HEK293 (cell line): ENCODE measurements around the gene BTBD7.

ENCODE experiments used
- KLF16 ChIP-seq: fragments of 450-650 bp; formaldehyde crosslinking; IDR thresholded peaks from 2 replicates; pipeline ENCODE4 v1.5.1; 2017; ENCODE audit warnings: missing biosample characterization, missing genetic modification characterization
- PRDM1 ChIP-seq: fragments of 450-650 bp; formaldehyde crosslinking; IDR thresholded peaks from 2 replicates; pipeline ENCODE4; 2016; ENCODE audit warnings: missing biosample characterization, missing genetic modification characterization
- REPIN1 ChIP-seq: fragments of 450-650 bp; formaldehyde crosslinking; IDR thresholded peaks from 2 replicates; pipeline ENCODE4 v1.5.1; 2017; ENCODE audit warnings: missing biosample characterization, missing genetic modification characterization, low read depth
- SALL2 ChIP-seq: fragments of 450-650 bp; formaldehyde crosslinking; IDR thresholded peaks from 2 replicates; pipeline ENCODE4 v1.5.0; 2017; ENCODE audit warnings: missing biosample characterization, mild to moderate bottlenecking, missing genetic modification characterization, borderline replicate concordance
- SCRT1 ChIP-seq: fragments of 450-650 bp; formaldehyde crosslinking; IDR thresholded peaks from 2 replicates; pipeline ENCODE4 v1.5.1; 2016; ENCODE audit warnings: missing biosample characterization, missing genetic modification characterization, borderline replicate concordance
- TRIM28 ChIP-seq: IDR thresholded peaks from 2 replicates; pipeline ENCODE4 v1.6.1; 2011; ENCODE audit warnings: low read length, control low read depth, borderline replicate concordance
- ZNF302 ChIP-seq: fragments of 450-650 bp; formaldehyde crosslinking; IDR thresholded peaks from 2 replicates; pipeline ENCODE4 v1.5.1; 2016; ENCODE audit warnings: missing biosample characterization, missing genetic modification characterization, low read depth
- ZNF423 ChIP-seq: fragments of 450-650 bp; formaldehyde crosslinking; IDR thresholded peaks from 2 replicates; pipeline ENCODE4 v1.5.1; 2016; ENCODE audit warnings: missing biosample characterization, missing genetic modification characterization
- ZNF501 ChIP-seq: fragments of 450-650 bp; formaldehyde crosslinking; IDR thresholded peaks from 2 replicates; pipeline ENCODE4 v1.5.1; 2016; ENCODE audit warnings: missing biosample characterization, missing genetic modification characterization
- ZNF510 ChIP-seq: fragments of 450-650 bp; formaldehyde crosslinking; IDR thresholded peaks from 2 replicates; pipeline ENCODE4 v1.5.1; 2018; ENCODE audit warnings: mild to moderate bottlenecking, missing genetic modification characterization, missing biosample characterization; ENCODE audit not compliant: insufficient replicate concordance
- ZNF548 ChIP-seq: fragments of 450-650 bp; formaldehyde crosslinking; IDR thresholded peaks from 2 replicates; pipeline ENCODE4 v1.5.1; 2016; ENCODE audit warnings: missing biosample characterization, missing genetic modification characterization
- TF ChIP-seq, protein P1 (sequence below): fragments of 450-650 bp; formaldehyde crosslinking; IDR thresholded peaks from 2 replicates; pipeline ENCODE4 v1.5.1; 2016; ENCODE audit warnings: missing biosample characterization, missing genetic modification characterization

GRCh38 chr14:93266127-93266526 lies 66.7 kb downstream of the BTBD7 start:
- TF ChIP-seq, protein P1, sequence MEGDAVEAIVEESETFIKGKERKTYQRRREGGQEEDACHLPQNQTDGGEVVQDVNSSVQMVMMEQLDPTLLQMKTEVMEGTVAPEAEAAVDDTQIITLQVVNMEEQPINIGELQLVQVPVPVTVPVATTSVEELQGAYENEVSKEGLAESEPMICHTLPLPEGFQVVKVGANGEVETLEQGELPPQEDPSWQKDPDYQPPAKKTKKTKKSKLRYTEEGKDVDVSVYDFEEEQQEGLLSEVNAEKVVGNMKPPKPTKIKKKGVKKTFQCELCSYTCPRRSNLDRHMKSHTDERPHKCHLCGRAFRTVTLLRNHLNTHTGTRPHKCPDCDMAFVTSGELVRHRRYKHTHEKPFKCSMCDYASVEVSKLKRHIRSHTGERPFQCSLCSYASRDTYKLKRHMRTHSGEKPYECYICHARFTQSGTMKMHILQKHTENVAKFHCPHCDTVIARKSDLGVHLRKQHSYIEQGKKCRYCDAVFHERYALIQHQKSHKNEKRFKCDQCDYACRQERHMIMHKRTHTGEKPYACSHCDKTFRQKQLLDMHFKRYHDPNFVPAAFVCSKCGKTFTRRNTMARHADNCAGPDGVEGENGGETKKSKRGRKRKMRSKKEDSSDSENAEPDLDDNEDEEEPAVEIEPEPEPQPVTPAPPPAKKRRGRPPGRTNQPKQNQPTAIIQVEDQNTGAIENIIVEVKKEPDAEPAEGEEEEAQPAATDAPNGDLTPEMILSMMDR (tag by site-specific recombination) = no peak
- no peak for TF ChIP-seq ZNF302 (tag by site-specific recombination)
- TF ChIP-seq PRDM1 (tag by site-specific recombination) = no peak
- TF ChIP-seq REPIN1 (tag by site-specific recombination) = no peak
- TF ChIP-seq ZNF548 = no peak
- TF ChIP-seq KLF16 = no peak
- TF ChIP-seq ZNF501 (tag by site-specific recombination) = no peak
- no peak for TF ChIP-seq SCRT1 (tag by site-specific recombination)
- no peak for TF ChIP-seq TRIM28
- no peak for TF ChIP-seq ZNF510 (tag by site-specific recombination)
- no peak for TF ChIP-seq SALL2 (tag by site-specific recombination)
- no peak for TF ChIP-seq ZNF423
